IMR-90 (cell line): ENCODE results near the gene CCNJL. TPM values are rescaled to one million over a fixed set of nuclear protein-coding genes. Genes with fewer than 3 reads are reported as not detected.

Experiments used
- ATAC-seq: fragments of 200-7000 bp; cut with Tn5 transposase; 2 replicates; pipeline ENCODE4 v1.9.1; 2020; ENCODE audit warnings: low read depth, mild to moderate bottlenecking, moderate library complexity
- BruUV-seq: library from RNA; stranded (reverse); fragments of 400-500 nt; replicated peaks from 2 replicates; lab custom pipeline; 2021; lab: Mats Ljungman, UMichigan
- CTCF ChIA-PET: fragments of 300-600 bp; formaldehyde crosslinking; extraction: SDS; loops from one replicate; lab custom pipeline; 2021; ENCODE audit warnings: antibody characterized with exemption; lab: Yijun Ruan, JAX
- POLR2A ChIA-PET: fragments of 300-600 bp; sonication (Branson Sonifier 250); formaldehyde crosslinking; loops from one replicate; lab custom pipeline; 2022; ENCODE audit warnings: antibody characterized with exemption; ENCODE audit not compliant: unreplicated experiment; lab: Charles Lee
- DNase-seq: peaks from one replicate; pipeline ENCODE4 v3.0.0; 2013
- H2AFZ ChIP-seq: replicated peaks from 2 replicates; pipeline ENCODE3; 2013; ENCODE audit warnings: low read length, mild to moderate bottlenecking; ENCODE audit not compliant: poor library complexity
- H2AK5ac ChIP-seq: 2 replicates; pipeline ENCODE4 v1.6.1; 2013; ENCODE audit warnings: low read depth, low read length, inconsistent platforms
- H2AK9ac ChIP-seq: replicated peaks from 2 replicates; pipeline ENCODE3; 2013; ENCODE audit warnings: mild to moderate bottlenecking, low read depth, low read length, moderate library complexity; ENCODE audit not compliant: poor library complexity
- H2BK120ac ChIP-seq: 2 replicates; pipeline ENCODE4 v1.6.1; 2013; ENCODE audit warnings: low read depth, low read length, inconsistent platforms
- H2BK15ac ChIP-seq: 3 replicates; pipeline ENCODE4 v1.6.1; 2013; ENCODE audit warnings: low read depth, low read length, inconsistent platforms
- H2BK20ac ChIP-seq: 2 replicates; pipeline ENCODE4 v1.6.1; 2013; ENCODE audit warnings: low read depth, mild to moderate bottlenecking, inconsistent platforms, low read length, moderate library complexity
- H2BK5ac ChIP-seq: 2 replicates; pipeline ENCODE4 v1.6.1; 2013; ENCODE audit warnings: mild to moderate bottlenecking, low read depth, low read length, inconsistent platforms; ENCODE audit not compliant: poor library complexity, severe bottlenecking
- H3K14ac ChIP-seq: replicated peaks from 2 replicates; pipeline ENCODE4 v1.6.1; 2013; ENCODE audit warnings: low read depth, low read length, inconsistent platforms
- H3K18ac ChIP-seq: 2 replicates; pipeline ENCODE4 v1.6.1; 2013; ENCODE audit warnings: low read depth, low read length, control low read depth
- H3K23ac ChIP-seq: 2 replicates; pipeline ENCODE4 v1.6.1; 2013; ENCODE audit warnings: low read depth, low read length, inconsistent platforms
- H3K27ac ChIP-seq: 2 replicates; pipeline ENCODE4 v1.5.1; 2013; ENCODE audit warnings: mild to moderate bottlenecking, control low read depth, low read length; ENCODE audit not compliant: insufficient read depth
- H3K27me3 ChIP-seq: 2 replicates; pipeline ENCODE4 v1.6.1; 2013; ENCODE audit warnings: low read length; ENCODE audit not compliant: control insufficient read depth, insufficient read depth
- H3K36me3 ChIP-seq: 2 replicates; pipeline ENCODE4 v1.6.1; 2013; ENCODE audit warnings: low read length, mixed read lengths; ENCODE audit not compliant: control insufficient read depth, insufficient read depth
- H3K4ac ChIP-seq: 2 replicates; pipeline ENCODE4 v1.6.1; 2013; ENCODE audit warnings: low read depth, low read length, inconsistent platforms
- H3K4me1 ChIP-seq: 2 replicates; pipeline ENCODE4 v1.6.1; 2013; ENCODE audit warnings: low read length, mixed read lengths; ENCODE audit not compliant: control insufficient read depth, insufficient read depth
- H3K4me2 ChIP-seq: 2 replicates; pipeline ENCODE4 v1.6.1; 2013; ENCODE audit warnings: low read depth, mild to moderate bottlenecking, control low read depth, low read length, moderate library complexity
- H3K4me3 ChIP-seq: 2 replicates; pipeline ENCODE4 v1.5.1; 2013; ENCODE audit warnings: low read depth, mild to moderate bottlenecking, control low read depth, low read length, moderate library complexity; ENCODE audit not compliant: insufficient read depth
- H3K56ac ChIP-seq: 2 replicates; pipeline ENCODE4 v1.6.1; 2013; ENCODE audit warnings: low read length, inconsistent platforms; ENCODE audit not compliant: insufficient read depth; ENCODE audit errors: extremely low read depth
- H3K79me1 ChIP-seq, 2 experiments: 2 replicates each; pipeline ENCODE4 v1.6.1; 2013; ENCODE audit warnings: low read length in 2 of 2, inconsistent platforms in 1 of 2, low read depth in 1 of 2
- H3K9ac ChIP-seq: 2 replicates; pipeline ENCODE4 v1.6.1; 2013; ENCODE audit warnings: low read depth, low read length, control low read depth
- H3K9me1 ChIP-seq: 2 replicates; pipeline ENCODE4 v1.6.1; 2013; ENCODE audit warnings: low read length, inconsistent platforms; ENCODE audit not compliant: insufficient read depth
- H3K9me3 ChIP-seq: 2 replicates; pipeline ENCODE4 v1.6.1; 2013; ENCODE audit warnings: low read length; ENCODE audit not compliant: control insufficient read depth, insufficient read depth
- H4K20me1 ChIP-seq: 2 replicates; pipeline ENCODE4 v1.6.1; 2013; ENCODE audit warnings: low read length, inconsistent platforms; ENCODE audit not compliant: insufficient read depth
- H4K5ac ChIP-seq: 2 replicates; pipeline ENCODE4 v1.6.1; 2013; ENCODE audit warnings: mild to moderate bottlenecking, low read depth, low read length, control low read depth
- H4K8ac ChIP-seq, 2 experiments: 2 replicates each; pipeline ENCODE4 v1.6.1; 2013; ENCODE audit warnings: low read depth in 2 of 2, low read length in 2 of 2, control low read depth in 1 of 2, inconsistent platforms in 1 of 2
- H4K91ac ChIP-seq: 2 replicates; pipeline ENCODE4 v1.6.1; 2013; ENCODE audit warnings: low read depth, low read length, inconsistent platforms; ENCODE audit not compliant: insufficient read depth
- BHLHE40 ChIP-seq: fragments of 150-350 bp; IDR thresholded peaks from 2 replicates; pipeline ENCODE4 v1.6.1; 2016; ENCODE audit warnings: mild to moderate bottlenecking, low read depth, low read length
- CEBPB ChIP-seq: IDR thresholded peaks from 2 replicates; pipeline ENCODE4 v1.6.1; 2012; ENCODE audit warnings: low read depth, low read length, improper control_type of control experiment
- CHD1 ChIP-seq: IDR thresholded peaks from 2 replicates; pipeline ENCODE4 v1.6.1; 2012; ENCODE audit warnings: low read depth, low read length, improper control_type of control experiment
- CTCF ChIP-seq: conservative IDR thresholded peaks from 2 replicates; pipeline ENCODE4 v1.5.1; 2012; ENCODE audit warnings: mild to moderate bottlenecking, low read depth, low read length, improper control_type of control experiment
- ELK1 ChIP-seq: fragments of 150-350 bp; IDR thresholded peaks from 2 replicates; pipeline ENCODE4 v1.6.1; 2016; ENCODE audit warnings: low read depth, mild to moderate bottlenecking, low read length, moderate library complexity, borderline replicate concordance
- FOS ChIP-seq: fragments of 150-350 bp; IDR thresholded peaks from 2 replicates; pipeline ENCODE4 v1.6.1; 2016; ENCODE audit warnings: low read depth, low read length
- MAFK ChIP-seq: IDR thresholded peaks from 2 replicates; pipeline ENCODE4 v1.6.1; 2012; ENCODE audit warnings: low read depth, low read length, improper control_type of control experiment
- MAZ ChIP-seq: IDR thresholded peaks from 2 replicates; pipeline ENCODE4 v1.6.1; 2012; ENCODE audit warnings: low read depth, mild to moderate bottlenecking, low read length, improper control_type of control experiment, moderate library complexity, borderline replicate concordance
- MXI1 ChIP-seq: IDR thresholded peaks from 2 replicates; pipeline ENCODE4 v1.6.1; 2012; ENCODE audit warnings: low read depth, mild to moderate bottlenecking, low read length, moderate library complexity, borderline replicate concordance
- NFE2L2 ChIP-seq: fragments of 150-350 bp; IDR thresholded peaks from 2 replicates; pipeline ENCODE4 v1.6.1; 2016; ENCODE audit warnings: low read depth, mild to moderate bottlenecking, low read length
- POLR2A ChIP-seq: IDR thresholded peaks from 2 replicates; pipeline ENCODE4 v1.6.1; 2012; ENCODE audit warnings: mild to moderate bottlenecking, low read depth, low read length
- RAD21 ChIP-seq: IDR thresholded peaks from 2 replicates; pipeline ENCODE4 v1.6.1; 2012; ENCODE audit warnings: low read length, improper control_type of control experiment
- RCOR1 ChIP-seq: IDR thresholded peaks from 2 replicates; pipeline ENCODE4 v1.6.1; 2012; ENCODE audit warnings: mild to moderate bottlenecking, low read length, improper control_type of control experiment; ENCODE audit not compliant: insufficient replicate concordance
- RFX5 ChIP-seq: IDR thresholded peaks from 2 replicates; pipeline ENCODE4 v1.8.0; 2012; ENCODE audit warnings: low read depth, mild to moderate bottlenecking, low read length, moderate library complexity
- SMC3 ChIP-seq: fragments of 150-350 bp; IDR thresholded peaks from 2 replicates; pipeline ENCODE4 v1.6.1; 2016; ENCODE audit warnings: low read depth, mild to moderate bottlenecking, antibody characterized with exemption, low read length, moderate library complexity
- WGBS, 2 experiments: methylation state at CpG; one replicate each; pipeline versions ENCODE4 v1.1.5 to v1.1.7; 2013; ENCODE audit warnings: missing lambda C conversion rate in 2 of 2; ENCODE audit not compliant: insufficient read length in 1 of 2; ENCODE audit errors: extremely low coverage in 2 of 2; 5-methylcytosine and 5-hydroxymethylcytosine counted together
- dilution Hi-C: fragments of 300-500 bp; cut with HindIII; formaldehyde crosslinking; loops from one replicate; pipeline ENCODE4 v1.14.3; 2018; ENCODE audit warnings: low sequenced_read_pairs; ENCODE audit not compliant: unreplicated experiment
- in situ Hi-C: fragments of 300-500 bp; cut with MboI; formaldehyde crosslinking; loops from 3 replicates; pipeline ENCODE4 v1.14.3; 2019; ENCODE audit warnings: low sequenced_read_pairs, inconsistent platforms, mixed read lengths
- intact Hi-C: fragments of 100-400 bp; cut with micrococcal nuclease; formaldehyde crosslinking; loops from 2 replicates; pipeline ENCODE4 v1.10.0; 2022
- polyA plus RNA-seq, 3 experiments: library from polyadenylated mRNA; depleted of rRNA; stranded (reverse); fragments of >200 nt; gene quantifications; 2 replicates each; pipeline ENCODE4 v1.2.3, GENCODE V29; 2012; ENCODE audit warnings: low replicate concordance in 1 of 3
- total RNA-seq: library from RNA; depleted of rRNA; stranded (reverse); fragments of >200 nt; gene quantifications from 2 replicates; pipeline ENCODE4 v1.2.3, GENCODE V29; 2012
- TF ChIP-seq, protein P1 (sequence below): fragments of 150-350 bp; IDR thresholded peaks from 2 replicates; pipeline ENCODE4 v1.6.1; 2017; ENCODE audit warnings: mild to moderate bottlenecking, antibody characterized with exemption, low read length, low read depth

The CCNJL gene
- total and polyA plus RNA-seq, 2 of the 4 experiments (the other 2 are of a cell fraction): 2.0 to 3.8 TPM

DNA sequence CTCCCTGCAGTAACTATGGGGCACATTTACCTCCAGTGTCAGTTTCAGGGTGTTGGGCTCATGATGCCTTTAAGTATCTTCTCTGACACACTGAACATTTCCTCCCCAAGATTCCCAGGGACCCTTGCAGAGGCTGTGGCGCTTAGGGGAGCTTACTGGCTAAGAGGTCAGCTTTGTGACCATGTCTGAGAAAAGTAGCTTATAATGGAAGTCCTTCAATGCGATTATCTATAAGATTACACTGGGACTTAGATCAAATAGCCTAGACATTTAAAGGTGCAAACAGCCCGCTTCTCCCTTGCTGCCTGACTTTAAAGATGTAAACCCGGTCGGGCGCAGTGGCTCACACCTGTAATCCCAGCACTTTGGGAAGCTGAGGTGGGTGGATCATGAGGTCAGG, 57.7 kb downstream of the CCNJL start:
- Histone ChIP-seq H3K18ac (no peak overlapping the region), H3K9me3 (no peaks in the 10 kb centered on the region), H4K20me1 (no peaks in the 10 kb centered on the region), H3K4me3 (no peak overlapping the region), H3K56ac (no peak overlapping the region), H3K79me1 (peaks cover 1 to 3% of the 10 kb centered on the region in 2 experiments; a peak in 2 of 4 replicates), H3K4me2 (no peak overlapping the region), H4K91ac (no peak overlapping the region), H2AK5ac (no peak overlapping the region), H3K23ac (no peak overlapping the region), H2BK15ac (no peak overlapping the region), H4K8ac (no peak overlapping the region), H2AK9ac (no peak overlapping the region), H3K4ac (no peak overlapping the region), H4K5ac (no peak overlapping the region), H2BK20ac (no peak overlapping the region), H3K9ac (no peak overlapping the region), H2BK120ac (no peak overlapping the region), H3K27ac (no peak overlapping the region), H3K14ac (no peak overlapping the region), H3K27me3 (no peaks in the 10 kb centered on the region), H2BK5ac (no peak overlapping the region), H3K4me1 (no peaks in the 10 kb centered on the region), H3K9me1 (no peaks in the 10 kb centered on the region), H2AFZ (no peak overlapping the region), H3K36me3 (peaks cover 18% of the 10 kb centered on the region)
- intact Hi-C loops: no loop called here
- ChIA-PET CTCF (no interaction called here), POLR2A (no interaction called here)
- DNase-seq (no peak), ATAC-seq (no peak)
- dilution Hi-C loops: no loop called here
- 100% methylated on average over 1 of the region's 6 CpGs; no CpG with 5 or more reads in 1 of the 2 experiments for WGBS, 2 experiments
- TF ChIP-seq POLR2A (no peak), BHLHE40 (no peak), MAFK (no peak), CEBPB (no peak), RCOR1 (no peak), FOS (no peak), RAD21 (no peak), CTCF (no peak), SMC3 (no peak), MAZ (no peak), RFX5 (no peak), NFE2L2 (no peak), MXI1 (no peak), CHD1 (no peak), ELK1 (no peak)
- TF ChIP-seq, protein P1, sequence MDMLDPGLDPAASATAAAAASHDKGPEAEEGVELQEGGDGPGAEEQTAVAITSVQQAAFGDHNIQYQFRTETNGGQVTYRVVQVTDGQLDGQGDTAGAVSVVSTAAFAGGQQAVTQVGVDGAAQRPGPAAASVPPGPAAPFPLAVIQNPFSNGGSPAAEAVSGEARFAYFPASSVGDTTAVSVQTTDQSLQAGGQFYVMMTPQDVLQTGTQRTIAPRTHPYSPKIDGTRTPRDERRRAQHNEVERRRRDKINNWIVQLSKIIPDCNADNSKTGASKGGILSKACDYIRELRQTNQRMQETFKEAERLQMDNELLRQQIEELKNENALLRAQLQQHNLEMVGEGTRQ: no peak
- BruUV-seq: no TSS peak
- in situ Hi-C loops: no loop called here
